Dendritic cell treated with granulocyte-macrophage colony-stimulating factor and Interleukin-4, amounts not matched to agents 40 ng/mL and 50 ng/mL, for 4 days (primary cell): ENCODE measurements around the gene SELENOK.

Experiments used
- H3K27ac Mint-ChIP-seq: one replicate; pipeline ENCODE4 v1.8.0; 2022; ENCODE audit warnings: mild to moderate bottlenecking, mixed read lengths
- H3K27me3 Mint-ChIP-seq: one replicate; pipeline ENCODE4 v1.8.0; 2022; ENCODE audit warnings: mild to moderate bottlenecking, mixed read lengths
- H3K36me3 Mint-ChIP-seq: one replicate; pipeline ENCODE4 v1.8.0; 2022; ENCODE audit warnings: low read depth, mixed read lengths
- H3K4me1 Mint-ChIP-seq: one replicate; pipeline ENCODE4 v1.8.0; 2022; ENCODE audit warnings: low read depth, mixed read lengths
- H3K4me3 Mint-ChIP-seq: one replicate; pipeline ENCODE4 v1.8.0; 2022; ENCODE audit warnings: mild to moderate bottlenecking, moderate library complexity, mixed read lengths
- H3K9me3 Mint-ChIP-seq: one replicate; pipeline ENCODE4 v1.8.0; 2022; ENCODE audit warnings: mixed read lengths
- intact Hi-C: fragments of 100-400 bp; cut with micrococcal nuclease; formaldehyde crosslinking; loops from one replicate; pipeline ENCODE4 v1.15.0; 2022

Gene SELENOK

GRCh38 chr3:53844262-53845102, 47.2 kb downstream of the SELENOK start:
- Mint-ChIP-seq H3K27ac (no peak overlapping the region), H3K36me3 (peaks cover 6% of the 10 kb centered on the region)
- intact Hi-C loops: no loop called here

GRCh38 chr3:53843195-53844177, 48.2 kb downstream of the SELENOK start:
- Mint-ChIP-seq H3K27me3 (peaks cover 77% of the 10 kb centered on the region), H3K27ac (no peak overlapping the region), H3K36me3 (peaks cover 6% of the 10 kb centered on the region), H3K4me3 (peak overlapping the region; percentile 27), H3K4me1 (peaks cover 38% of the 10 kb centered on the region), H3K9me3 (no peaks in the 10 kb centered on the region)
- intact Hi-C loops: no loop called here

More at GRCh38 chr3:53844262-53845102, 47.2 kb downstream of the SELENOK start:
- Mint-ChIP-seq H3K4me3 (peak overlapping the region; percentile 77), H3K27me3 (peaks cover 76% of the 10 kb centered on the region), H3K4me1 (peaks cover 33% of the 10 kb centered on the region), H3K9me3 (no peaks in the 10 kb centered on the region)

DNA sequence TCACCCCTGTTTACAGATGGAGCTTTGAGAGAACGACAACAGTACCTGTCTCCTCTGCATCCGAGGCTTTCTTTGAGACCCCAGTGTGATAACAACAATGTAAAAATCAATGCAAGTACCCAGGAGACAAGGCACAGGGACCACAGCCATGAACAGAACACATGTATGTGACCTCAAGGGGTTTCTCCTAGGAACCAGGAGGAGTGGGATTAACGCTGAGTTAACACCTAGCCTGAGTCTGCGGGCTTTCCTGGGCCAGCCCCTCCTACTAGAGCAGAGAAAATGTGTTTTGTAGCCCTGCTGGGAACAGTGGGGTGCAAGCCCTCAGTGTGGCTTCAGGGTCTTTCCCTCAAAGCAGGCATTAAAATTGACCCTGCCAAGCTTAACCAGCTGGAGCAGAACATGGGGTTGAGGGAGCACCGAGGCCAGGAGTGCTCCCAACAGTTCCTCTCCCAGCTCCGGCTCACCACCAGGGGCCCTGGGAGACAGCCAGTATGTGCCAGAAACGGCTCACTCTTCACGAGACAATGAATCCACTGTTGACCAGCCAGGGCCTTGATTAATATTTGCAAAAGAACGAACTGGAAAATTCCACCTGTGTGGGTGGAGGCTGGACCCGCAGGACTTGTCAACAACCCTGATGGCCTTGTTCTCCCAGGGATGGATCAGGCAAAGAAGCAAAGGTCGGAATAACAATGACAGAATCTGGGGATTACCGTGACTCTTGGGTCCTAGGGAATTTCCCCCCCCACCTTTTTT, 49.0 kb downstream of the SELENOK start:
- no peak overlapping the region for H3K4me3 Mint-ChIP-seq
- peaks cover 74% of the 10 kb centered on the region for H3K27me3 Mint-ChIP-seq
- intact Hi-C loops: no loop called here
- H3K9me3 Mint-ChIP-seq: no peaks in the 10 kb centered on the region
- H3K4me1 Mint-ChIP-seq: peaks cover 44% of the 10 kb centered on the region
- no peak overlapping the region for H3K27ac Mint-ChIP-seq
- H3K36me3 Mint-ChIP-seq: peaks cover 12% of the 10 kb centered on the region

DNA sequence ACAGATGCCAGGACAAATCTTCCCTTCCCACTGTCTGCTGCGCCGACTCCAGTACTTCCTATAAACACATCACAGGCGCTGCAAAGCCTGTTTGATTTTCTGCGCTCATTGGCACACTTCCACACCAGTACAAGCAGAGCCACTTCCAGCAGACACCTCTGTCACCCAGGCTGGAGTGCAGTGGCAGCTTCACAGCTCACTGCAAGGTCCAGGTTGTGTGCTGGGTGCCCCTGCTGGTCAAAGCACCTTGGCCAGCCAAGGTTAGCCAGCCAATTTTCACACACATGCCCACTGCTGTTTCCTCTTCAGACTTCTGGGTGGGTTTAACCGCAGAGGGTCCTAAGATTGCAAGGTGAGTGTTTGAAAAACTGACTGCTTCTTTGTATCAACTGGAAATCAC, 50.4 kb downstream of the SELENOK start:
- Mint-ChIP-seq H3K27me3 (peaks cover 61% of the 10 kb centered on the region), H3K4me1 (peaks cover 46% of the 10 kb centered on the region), H3K4me3 (no peak overlapping the region), H3K9me3 (no peaks in the 10 kb centered on the region), H3K27ac (no peak overlapping the region), H3K36me3 (peaks cover 16% of the 10 kb centered on the region)
- intact Hi-C loops: no loop called here

DNA sequence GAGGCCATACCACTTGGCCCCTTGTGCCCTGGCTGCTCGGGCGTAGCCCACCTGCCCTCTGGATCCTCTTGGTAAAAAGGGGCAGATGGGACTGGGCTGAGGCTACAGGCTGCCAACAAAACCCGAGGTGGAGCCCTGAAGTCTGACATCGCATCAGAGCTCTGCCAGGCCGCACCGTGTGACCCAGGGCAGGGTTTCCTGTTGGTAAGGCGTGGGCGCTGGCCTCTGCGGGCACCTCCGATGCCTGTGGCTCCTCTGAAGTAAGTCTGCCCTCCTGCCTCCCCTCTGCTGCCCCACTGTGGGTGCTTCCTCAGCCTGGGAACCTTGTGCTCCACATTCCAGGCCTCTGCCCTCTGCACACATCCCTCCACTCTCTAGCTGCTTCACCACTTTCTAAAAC, 54.3 kb downstream of the SELENOK start:
- Mint-ChIP-seq H3K36me3 (peaks cover 17% of the 10 kb centered on the region), H3K27ac (no peak overlapping the region), H3K4me1 (peaks cover 53% of the 10 kb centered on the region), H3K9me3 (no peaks in the 10 kb centered on the region), H3K4me3 (no peak overlapping the region), H3K27me3 (peaks cover 28% of the 10 kb centered on the region)
- intact Hi-C loops: no loop called here

DNA sequence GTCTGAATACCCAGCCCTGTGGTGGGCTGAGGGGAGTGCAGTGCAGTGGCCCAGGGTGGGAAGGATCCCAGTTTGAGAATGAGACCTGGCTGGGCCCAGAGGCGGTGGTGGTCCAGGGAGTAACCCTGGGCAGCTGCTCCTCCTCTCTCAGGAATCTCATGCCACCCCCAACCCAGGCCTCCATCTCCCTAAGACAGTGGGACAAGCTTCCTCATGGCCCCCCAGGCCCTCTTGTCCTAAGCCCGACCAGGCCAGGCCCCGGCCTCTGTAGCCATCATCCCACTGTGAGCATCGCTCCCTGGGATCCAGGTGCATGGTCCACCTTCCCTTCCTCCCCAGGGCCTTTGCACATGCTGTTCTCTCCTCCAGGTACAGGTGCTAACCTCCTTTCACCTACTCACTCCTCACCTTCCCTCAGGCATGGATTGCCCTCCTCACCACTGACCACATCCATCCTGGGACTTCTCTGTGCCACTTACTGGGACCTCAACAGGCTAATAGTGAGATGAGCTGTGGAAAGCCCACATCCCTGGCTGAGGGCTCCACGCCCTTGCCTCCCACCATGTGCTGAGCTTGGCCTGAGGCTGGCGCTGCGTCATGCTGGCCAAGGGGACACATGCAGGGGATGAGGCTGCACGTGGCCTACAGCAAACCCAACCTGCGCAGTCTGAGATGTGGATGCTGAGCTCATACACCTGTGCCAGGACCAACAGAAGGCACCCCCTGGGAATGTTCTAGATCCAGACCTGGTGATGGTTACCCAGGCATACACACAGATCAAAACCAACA, 55.4 kb downstream of the SELENOK start:
- peaks cover 58% of the 10 kb centered on the region for H3K4me1 Mint-ChIP-seq
- H3K27me3 Mint-ChIP-seq: peaks cover 21% of the 10 kb centered on the region
- H3K4me3 Mint-ChIP-seq: no peak overlapping the region
- H3K27ac Mint-ChIP-seq: no peak overlapping the region
- H3K36me3 Mint-ChIP-seq: peaks cover 17% of the 10 kb centered on the region
- H3K9me3 Mint-ChIP-seq: no peaks in the 10 kb centered on the region
- intact Hi-C loops: no loop called here

DNA sequence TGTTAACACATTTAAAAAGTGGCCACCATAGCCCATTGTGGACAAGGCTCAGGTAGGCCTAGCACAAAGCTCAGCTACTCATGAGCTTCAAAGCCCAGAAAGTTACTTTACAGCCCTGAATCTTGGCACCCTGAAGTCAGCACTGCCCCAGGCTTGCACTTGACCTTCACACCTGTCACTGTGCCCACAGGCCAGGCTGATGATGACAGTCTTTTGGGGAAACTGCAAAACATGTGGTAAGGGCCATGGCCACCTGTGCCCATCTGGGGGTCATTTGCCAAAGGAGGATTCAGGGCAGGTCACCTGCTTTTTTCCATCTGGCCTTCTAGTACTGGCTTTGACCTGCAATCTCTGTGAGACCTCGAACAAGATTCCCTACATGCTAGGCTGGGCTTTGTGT, 56.4 kb downstream of the SELENOK start:
- intact Hi-C loops: no loop called here
- H3K27me3 Mint-ChIP-seq: peaks cover 17% of the 10 kb centered on the region
- H3K9me3 Mint-ChIP-seq: no peaks in the 10 kb centered on the region
- peaks cover 58% of the 10 kb centered on the region for H3K4me1 Mint-ChIP-seq
- no peak overlapping the region for H3K27ac Mint-ChIP-seq
- peaks cover 17% of the 10 kb centered on the region for H3K36me3 Mint-ChIP-seq
- H3K4me3 Mint-ChIP-seq: no peak overlapping the region

GRCh38 chr3:53834429-53835095, 57.1 kb downstream of the SELENOK start:
- Mint-ChIP-seq H3K27me3 (peaks cover 14% of the 10 kb centered on the region), H3K9me3 (no peaks in the 10 kb centered on the region)

More at GRCh38 chr3:53834429-53835095, 57.1 kb downstream of the SELENOK start:
- H3K36me3 Mint-ChIP-seq: peaks cover 11% of the 10 kb centered on the region
- peak overlapping the region; percentile 54 for H3K27ac Mint-ChIP-seq
- H3K4me1 Mint-ChIP-seq: peaks cover 58% of the 10 kb centered on the region
- no peak overlapping the region for H3K4me3 Mint-ChIP-seq
- intact Hi-C loops: no loop called here
